Heart left ventricle (tissue), 16 donors: ENCODE data around the gene PSRC1. TPM values are rescaled to one million over a fixed set of nuclear protein-coding genes. Genes with fewer than 3 reads are reported as not detected.
A peak's percentile ranks its signal among the peaks of the same experiment; 100 is the strongest.

Experiments
- ATAC-seq, 4 donors: fragments of 200-7000 bp; cut with Tn5 transposase; one replicate each; pipeline ENCODE4 v1.9.1; 2020 to 2022; ENCODE audit warnings: moderate library complexity in 4 of 4, mild to moderate bottlenecking in 3 of 4, moderate number of reproducible peaks in 1 of 4
- DNase-seq, 5 donors: peaks; one replicate each; pipeline ENCODE4 v3.0.0-alpha.2; 2020
- H3K27ac ChIP-seq, 12 donors: fragments of 200-600 bp; sonication (generic) in 4 of 12; one replicate each; pipeline versions ENCODE4 v1.5.0 to v1.8.0; 2016 to 2022; ENCODE audit warnings: mild to moderate bottlenecking in 2 of 12
- H3K27me3 ChIP-seq, 9 donors: fragments of 200-600 bp; sonication (generic) in 2 of 9; one replicate each; pipeline versions ENCODE4 v1.5.1 to v1.8.0; 2016 to 2022; ENCODE audit warnings: mild to moderate bottlenecking in 3 of 9
- H3K36me3 ChIP-seq, 9 donors: fragments of 200-600 bp; sonication (generic) in 2 of 9; one replicate each; pipeline versions ENCODE4 v1.5.0 to v1.8.0; 2018 to 2022; ENCODE audit warnings: mild to moderate bottlenecking in 2 of 9
- H3K4me1 ChIP-seq, 12 donors: fragments of 200-600 bp; sonication (generic) in 4 of 12; one replicate each; pipeline versions ENCODE4 v1.5.0 to v1.8.0; 2016 to 2022; ENCODE audit warnings: mild to moderate bottlenecking in 3 of 12
- H3K4me3 ChIP-seq, 12 donors: fragments of 200-600 bp; sonication (generic) in 4 of 12; one replicate each; pipeline versions ENCODE4 v1.5.0 to v1.8.0; 2017 to 2022; ENCODE audit warnings: mild to moderate bottlenecking in 9 of 12, moderate library complexity in 4 of 12
- H3K9me3 ChIP-seq, 12 donors: fragments of 200-600 bp; sonication (generic) in 4 of 12; one replicate each; pipeline versions ENCODE4 v1.5.0 to v1.8.0; 2016 to 2022; ENCODE audit warnings: mild to moderate bottlenecking in 1 of 12
- POLR2A ChIP-seq, 2 donors: fragments of 450-650 bp; IDR thresholded peaks; one replicate each; pipeline ENCODE4 v1.6.1; 2017; ENCODE audit warnings: antibody characterized with exemption in 2 of 2, mild to moderate bottlenecking in 2 of 2, moderate library complexity in 2 of 2
- WGBS, 4 donors: extraction: QIAGEN DNeasy Blood & Tissue Kit in 2 of 4; methylation state at CpG; one replicate each; pipeline versions ENCODE4 v1.1.5 to v1.1.7; 2013 to 2018; 5-methylcytosine and 5-hydroxymethylcytosine counted together
- intact Hi-C, 10 donors: fragments of 100-400 bp; cut with DNase I; formaldehyde crosslinking; loops; one replicate each; pipeline versions ENCODE4 v1.11.1 to v1.14.2; 2022
- polyA plus RNA-seq, 2 donors: library from polyadenylated mRNA; stranded (reverse); fragments of 200-250 nt; gene quantifications; one replicate each; pipeline ENCODE4 v1.2.3, GENCODE V29; 2013
- total RNA-seq, 9 donors: library from RNA; depleted of rRNA in 2 of 9; stranded (reverse); fragments of >200 nt in 2 of 9; fragmentation: NEBNext Ultra II Directional in 3 of 9; extraction: Animal tissue kit (Norgen Biotek cat#: 25700) in 3 of 9; gene quantifications; one replicate each; pipeline versions ENCODE4 v1.1.0 to v1.2.4, GENCODE V29; 2016 to 2023
- TF ChIP-seq, protein P1 (sequence below), 12 donors: fragments of 200-600 bp; sonication (generic) in 4 of 12; IDR thresholded peaks; one replicate each; pipeline versions ENCODE4 v1.5.0 to v1.8.0; 2018 to 2022; ENCODE audit warnings: antibody characterized with exemption in 12 of 12, mild to moderate bottlenecking in 5 of 12
- donor health status: ischemic (EF 13 %, LVEDD 7.1; RV severe dilation, severe dysfunction).
- donor health status: healthy with polysubstance abuse.
- donor health status: DM: no; HTN: yes; CAD: no.
- donor health status: DM: no; HTN: no; CAD: no.
- donor health status: ischemic (EF 25% LVEDD 6.9; RV normal size, moderate dysfunction).
- donor health status: ischemic (EF 25% LVEDD 5.7; RV mildly dilated, moderate dysfunction).
- donor health status: healthy.
- donor health status: DM: yes; HTN: yes; CAD: no.
- donor health status: ischemic (EF 35%, LVEDD 5.7; RV mildly dilated, moderate dysfunction).
- donor health status: nonischemic (EF 11% LVEDD 7.7; RV severe dilation, severe dysfunction).
- donor health status: DM: yes; HTN: yes; CAD: no.
- donor health status: PGD.
- donor health status: ischemic (EF 29% LVEDD 5.4; RV normal size, mild dysfunction).
- donor health status: nonischemic (EF 23%, LVEDD 6.1; RV moderate dilation, normal function).

The PSRC1 gene
- total and polyA plus RNA-seq, 11 donors, result 0.23 to 3.6 (median 0.85) TPM; not detected in 1

DNA sequence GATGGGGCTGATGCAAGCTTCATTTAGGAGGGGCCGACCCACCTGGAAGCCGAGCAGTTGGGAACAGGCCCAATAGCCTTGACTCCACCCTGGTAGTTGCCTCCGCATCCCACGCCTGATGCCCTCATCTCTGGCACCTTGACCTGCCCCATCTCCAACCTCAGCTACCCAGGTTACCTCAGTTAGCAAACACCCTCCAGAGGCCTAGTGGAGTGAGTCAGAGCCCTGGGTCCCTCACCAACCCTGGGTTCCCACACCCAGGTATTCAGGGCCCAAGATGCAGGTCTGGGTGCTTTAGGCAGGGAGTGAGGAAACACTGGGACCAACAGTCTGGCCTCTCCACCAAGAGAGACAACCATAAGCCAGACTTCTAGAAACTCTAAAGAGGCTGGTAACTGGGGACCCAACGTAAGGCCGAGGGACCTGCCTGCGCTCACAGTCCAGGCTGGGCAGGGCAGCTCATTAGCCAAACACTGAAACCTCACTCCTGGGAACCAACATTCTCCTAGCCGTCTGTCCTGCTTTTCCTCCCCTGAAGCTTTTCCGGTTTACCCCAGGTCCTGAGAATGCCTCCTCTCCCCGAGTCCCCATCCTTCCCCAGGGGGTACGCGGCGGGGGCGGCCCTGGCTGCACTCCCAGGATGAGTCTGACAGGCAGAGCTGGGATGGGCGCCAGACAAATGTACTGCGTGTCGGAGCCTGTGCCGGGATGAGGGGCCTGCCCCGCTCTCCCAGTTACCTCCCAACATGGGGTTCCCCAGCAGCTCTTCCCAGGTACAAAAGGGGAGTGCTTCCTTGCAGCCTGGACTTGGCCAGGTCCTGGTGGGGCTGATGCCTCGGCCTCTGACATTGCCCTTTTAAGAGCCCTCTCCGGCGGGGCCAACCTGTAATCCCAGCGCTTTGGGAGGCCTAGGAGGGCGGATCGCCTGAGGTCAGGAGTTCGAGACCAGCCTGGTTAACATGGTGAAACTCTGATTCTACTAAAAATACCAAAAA lies 42.5 kb downstream of the PSRC1 start:
- DNase-seq, result peak; percentile 79 to 90 (median 83)
- Histone ChIP-seq H3K27me3 (peaks cover 0 to 3% (median 0%) of the 10 kb centered on the region in 9 donors), H3K27ac (peak overlapping the region in 9 of 12 donors; percentile 2 to 68 (median 43)), H3K4me3 (no peak overlapping the region), H3K9me3 (no peaks in the 10 kb centered on the region), H3K36me3 (peaks cover 0 to 44% (median 38%) of the 10 kb centered on the region in 9 donors), H3K4me1 (peaks cover 0 to 27% (median 21%) of the 10 kb centered on the region in 12 donors)
- intact Hi-C loops, result no loop called here
- 19 to 29% (median 23%) methylated on average over 23 to 26 of the region's 26 CpGs for WGBS, 4 donors
- peak; percentile 34 to 68 (median 64) for ATAC-seq
- TF ChIP-seq, protein P1, sequence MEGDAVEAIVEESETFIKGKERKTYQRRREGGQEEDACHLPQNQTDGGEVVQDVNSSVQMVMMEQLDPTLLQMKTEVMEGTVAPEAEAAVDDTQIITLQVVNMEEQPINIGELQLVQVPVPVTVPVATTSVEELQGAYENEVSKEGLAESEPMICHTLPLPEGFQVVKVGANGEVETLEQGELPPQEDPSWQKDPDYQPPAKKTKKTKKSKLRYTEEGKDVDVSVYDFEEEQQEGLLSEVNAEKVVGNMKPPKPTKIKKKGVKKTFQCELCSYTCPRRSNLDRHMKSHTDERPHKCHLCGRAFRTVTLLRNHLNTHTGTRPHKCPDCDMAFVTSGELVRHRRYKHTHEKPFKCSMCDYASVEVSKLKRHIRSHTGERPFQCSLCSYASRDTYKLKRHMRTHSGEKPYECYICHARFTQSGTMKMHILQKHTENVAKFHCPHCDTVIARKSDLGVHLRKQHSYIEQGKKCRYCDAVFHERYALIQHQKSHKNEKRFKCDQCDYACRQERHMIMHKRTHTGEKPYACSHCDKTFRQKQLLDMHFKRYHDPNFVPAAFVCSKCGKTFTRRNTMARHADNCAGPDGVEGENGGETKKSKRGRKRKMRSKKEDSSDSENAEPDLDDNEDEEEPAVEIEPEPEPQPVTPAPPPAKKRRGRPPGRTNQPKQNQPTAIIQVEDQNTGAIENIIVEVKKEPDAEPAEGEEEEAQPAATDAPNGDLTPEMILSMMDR (IDR thresholded peaks at IDR 0.05), result no peak
- TF ChIP-seq POLR2A (IDR thresholded peaks at IDR 0.05), result no peak

DNA sequence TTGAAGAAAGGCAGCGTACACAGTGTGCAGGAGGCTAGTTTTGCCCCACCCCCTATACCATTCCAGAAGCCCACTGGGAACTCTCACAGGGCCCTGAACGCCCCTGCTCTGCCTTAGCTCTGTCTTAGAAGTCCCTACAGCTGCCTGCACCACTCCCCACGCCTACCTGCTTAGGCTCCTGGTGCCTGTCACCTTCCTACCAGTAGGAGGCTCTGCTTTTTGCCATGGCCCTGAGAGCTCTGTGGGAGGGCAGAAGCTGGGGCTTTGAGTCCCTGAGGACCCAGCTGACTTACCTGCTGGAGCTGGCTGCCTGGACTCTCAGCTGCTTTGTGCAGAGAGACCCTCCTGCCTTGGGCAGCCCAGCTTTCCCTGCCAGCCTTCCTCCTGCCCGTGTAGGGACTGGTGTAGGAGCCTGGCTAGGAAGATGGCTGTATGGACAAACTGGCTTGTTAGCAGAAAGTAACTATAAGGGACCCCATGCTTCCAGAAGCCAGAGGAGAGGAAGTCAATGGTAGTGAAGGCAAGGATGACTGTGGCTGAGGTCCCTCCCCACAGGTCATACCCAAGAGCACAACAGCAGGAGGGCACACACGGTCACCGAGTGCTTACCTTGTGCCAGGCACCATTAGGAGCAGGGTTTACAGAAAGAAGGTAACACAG lies 43.4 kb downstream of the PSRC1 start:
- DNase-seq (no peak), ATAC-seq (peak; percentile 5 to 44 (median 36))
- TF ChIP-seq POLR2A (IDR thresholded peaks at IDR 0.05), result no peak
- TF ChIP-seq, protein P1 (IDR thresholded peaks at IDR 0.05), result peak in 10 of 12 donors; percentile 13 to 49 (median 33)
- Histone ChIP-seq H3K9me3 (no peaks in the 10 kb centered on the region), H3K27me3 (peaks cover 0 to 3% (median 0%) of the 10 kb centered on the region in 9 donors), H3K4me1 (peaks cover 0 to 27% (median 21%) of the 10 kb centered on the region in 12 donors), H3K36me3 (peaks cover 0 to 53% (median 47%) of the 10 kb centered on the region in 9 donors), H3K4me3 (no peak overlapping the region), H3K27ac (peak overlapping the region in 6 of 12 donors; percentile 2 to 68 (median 50))
- intact Hi-C loops, result no loop called here
- WGBS, 4 donors, result 66 to 80% (median 76%) methylated on average over 6 of the region's 6 CpGs

DNA sequence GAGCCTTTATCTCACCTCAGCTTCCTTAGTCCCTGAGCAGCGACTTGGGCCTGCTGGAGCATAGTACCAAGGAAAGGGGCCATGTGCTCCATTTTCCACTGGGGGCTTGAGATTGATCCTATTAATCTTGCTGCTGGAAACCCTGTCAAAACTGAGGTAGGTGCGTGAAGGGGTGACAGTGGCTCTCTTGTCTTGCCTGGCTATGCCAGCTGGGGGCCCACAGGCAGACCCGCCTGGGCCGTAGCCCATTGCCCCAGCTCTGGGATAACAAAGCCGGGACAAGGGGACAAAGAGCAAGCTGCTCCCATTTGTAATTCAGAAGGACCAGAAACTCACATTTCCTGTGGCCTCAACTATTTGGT lies 43.9 kb downstream of the PSRC1 start:
- H3K4me1 ChIP-seq, result peaks cover 0 to 27% (median 21%) of the 10 kb centered on the region in 12 donors
- H3K27ac ChIP-seq, result no peak overlapping the region

More for the DNA sequence above, 43.9 kb downstream of the PSRC1 start:
- intact Hi-C loops, result no loop called here
- no peak for TF ChIP-seq POLR2A (IDR thresholded peaks at IDR 0.05)
- TF ChIP-seq, protein P1 (IDR thresholded peaks at IDR 0.05), result no peak
- no peak overlapping the region for H3K4me3 ChIP-seq
- no peaks in the 10 kb centered on the region for H3K9me3 ChIP-seq
- 60 to 86% (median 73%) methylated on average over 1 to 5 of the region's 5 CpGs for WGBS, 4 donors
- peaks cover 0 to 3% (median 0%) of the 10 kb centered on the region in 9 donors for H3K27me3 ChIP-seq
- peaks cover 0 to 59% (median 52%) of the 10 kb centered on the region in 9 donors for H3K36me3 ChIP-seq
- ATAC-seq (no peak), DNase-seq (no peak)
